Left lung (tissue), 10 donors: ENCODE measurements around the gene PUSL1. TPM values are rescaled to one million over a fixed set of nuclear protein-coding genes. Genes with fewer than 3 reads are reported as not detected.

Experiments used
- ATAC-seq: fragments of 200-7000 bp; cut with Tn5 transposase; one replicate; pipeline ENCODE4 v1.9.1; 2020; ENCODE audit warnings: moderate library complexity
- DNase-seq, 4 donors: peaks; one replicate each; pipeline ENCODE4 v3.0.0-alpha.2; 2013 to 2020
- H3K27ac ChIP-seq, 2 donors: fragments of 200-600 bp; sonication (generic) in 1 of 2; one replicate each; pipeline versions ENCODE4 v1.5.0 to v1.8.0; 2020 to 2021
- H3K27me3 ChIP-seq, 2 donors: fragments of 200-600 bp; sonication (generic) in 1 of 2; one replicate each; pipeline versions ENCODE4 v1.5.0 to v1.8.0; 2020 to 2021
- H3K36me3 ChIP-seq, 2 donors: fragments of 200-600 bp; sonication (generic) in 1 of 2; one replicate each; pipeline versions ENCODE4 v1.5.0 to v1.8.0; 2020 to 2021
- H3K4me1 ChIP-seq, 2 donors: fragments of 200-600 bp; one replicate each; pipeline ENCODE4 v1.8.0; 2021
- H3K4me3 ChIP-seq, 2 donors: fragments of 200-600 bp; sonication (generic) in 1 of 2; one replicate each; pipeline versions ENCODE4 v1.5.0 to v1.8.0; 2020 to 2021; ENCODE audit warnings: mild to moderate bottlenecking in 1 of 2
- H3K9me3 ChIP-seq, 2 donors: fragments of 200-600 bp; sonication (generic) in 1 of 2; one replicate each; pipeline versions ENCODE4 v1.5.0 to v1.8.0; 2020 to 2021
- intact Hi-C, 2 donors: fragments of 100-400 bp; cut with DNase I; formaldehyde crosslinking; loops; one replicate each; pipeline versions ENCODE4 v1.11.2 to v1.14.2; 2022
- polyA plus RNA-seq, 6 donors: library from polyadenylated mRNA; unstranded; fragments of 120-200 nt; gene quantifications; one replicate each; pipeline ENCODE4 v1.2.1, GENCODE V29; 2013; ENCODE audit not compliant: insufficient read length in 6 of 6
- total RNA-seq, 2 donors: library from RNA; stranded (reverse); fragmentation: NEBNext Ultra II Directional; extraction: Animal tissue kit (Norgen Biotek cat#: 25700); gene quantifications; one replicate each; pipeline ENCODE4 v1.2.1, GENCODE V29; 2021
- TF ChIP-seq, protein P1 (sequence below), 2 donors: fragments of 200-600 bp; sonication (generic) in 1 of 2; IDR thresholded peaks; one replicate each; pipeline versions ENCODE4 v1.5.0 to v1.8.0; 2021; ENCODE audit warnings: antibody characterized with exemption in 2 of 2
- donor health status: DM: no; HTN: yes; CAD: no.
- donor health status: DM: no; HTN: no; CAD: no.

The PUSL1 gene
- total and polyA plus RNA-seq, 8 donors: 4.3 to 18.3 (median 8.7) TPM

DNA sequence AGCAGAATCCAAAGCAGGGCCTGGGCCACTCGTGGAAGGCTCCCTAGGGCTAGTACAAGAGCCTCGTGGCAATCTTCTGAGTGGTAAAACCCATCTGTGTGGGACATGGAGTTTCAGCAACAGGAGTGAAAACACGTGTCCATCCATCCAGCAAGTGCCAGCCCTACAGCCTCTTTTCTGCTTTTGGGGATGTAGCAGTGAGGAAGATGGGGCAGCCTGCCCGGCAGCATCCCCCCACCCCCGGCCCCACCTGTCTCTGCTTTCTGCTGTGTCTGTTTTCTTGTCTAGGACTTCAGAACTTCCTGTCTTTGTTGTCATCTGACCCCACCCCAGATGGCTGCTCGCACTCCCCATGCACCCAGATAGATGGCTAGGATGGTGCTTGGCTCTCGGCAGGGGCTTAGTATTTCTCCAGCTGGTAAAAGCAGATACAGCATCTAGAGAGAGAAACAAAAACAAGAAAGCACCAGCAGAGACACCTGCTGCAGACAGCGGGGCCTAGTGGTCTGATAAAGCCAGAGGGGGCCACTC is 17.7 kb downstream of the PUSL1 start:
- intact Hi-C loops: no loop called here
- Histone ChIP-seq H3K27ac (peak overlapping the region in 1 of 2 donors; percentile 86), H3K9me3 (no peaks in the 10 kb centered on the region), H3K36me3 (peaks cover 0 to 32% of the 10 kb centered on the region in 2 donors), H3K27me3 (no peaks in the 10 kb centered on the region), H3K4me1 (peaks cover 12 to 46% of the 10 kb centered on the region in 2 donors), H3K4me3 (peak overlapping the region in 1 of 2 donors; percentile 97)
- no peak for ATAC-seq
- TF ChIP-seq, protein P1, sequence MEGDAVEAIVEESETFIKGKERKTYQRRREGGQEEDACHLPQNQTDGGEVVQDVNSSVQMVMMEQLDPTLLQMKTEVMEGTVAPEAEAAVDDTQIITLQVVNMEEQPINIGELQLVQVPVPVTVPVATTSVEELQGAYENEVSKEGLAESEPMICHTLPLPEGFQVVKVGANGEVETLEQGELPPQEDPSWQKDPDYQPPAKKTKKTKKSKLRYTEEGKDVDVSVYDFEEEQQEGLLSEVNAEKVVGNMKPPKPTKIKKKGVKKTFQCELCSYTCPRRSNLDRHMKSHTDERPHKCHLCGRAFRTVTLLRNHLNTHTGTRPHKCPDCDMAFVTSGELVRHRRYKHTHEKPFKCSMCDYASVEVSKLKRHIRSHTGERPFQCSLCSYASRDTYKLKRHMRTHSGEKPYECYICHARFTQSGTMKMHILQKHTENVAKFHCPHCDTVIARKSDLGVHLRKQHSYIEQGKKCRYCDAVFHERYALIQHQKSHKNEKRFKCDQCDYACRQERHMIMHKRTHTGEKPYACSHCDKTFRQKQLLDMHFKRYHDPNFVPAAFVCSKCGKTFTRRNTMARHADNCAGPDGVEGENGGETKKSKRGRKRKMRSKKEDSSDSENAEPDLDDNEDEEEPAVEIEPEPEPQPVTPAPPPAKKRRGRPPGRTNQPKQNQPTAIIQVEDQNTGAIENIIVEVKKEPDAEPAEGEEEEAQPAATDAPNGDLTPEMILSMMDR (IDR thresholded peaks at IDR 0.05): no peak
- DNase-seq: no peak

DNA sequence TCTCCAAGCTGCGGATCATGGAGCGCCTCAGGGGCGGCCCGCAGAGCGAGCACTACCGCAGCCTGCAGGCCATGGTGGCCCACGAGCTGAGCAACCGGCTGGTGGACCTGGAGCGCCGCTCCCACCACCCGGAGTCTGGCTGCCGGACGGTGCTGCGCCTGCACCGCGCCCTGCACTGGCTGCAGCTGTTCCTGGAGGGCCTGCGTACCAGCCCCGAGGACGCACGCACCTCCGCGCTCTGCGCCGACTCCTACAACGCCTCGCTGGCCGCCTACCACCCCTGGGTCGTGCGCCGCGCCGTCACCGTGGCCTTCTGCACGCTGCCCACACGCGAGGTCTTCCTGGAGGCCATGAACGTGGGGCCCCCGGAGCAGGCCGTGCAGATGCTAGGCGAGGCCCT is 18.9 kb downstream of the PUSL1 start:
- ATAC-seq (no peak), DNase-seq (no peak)
- H3K4me1 ChIP-seq: peaks cover 12 to 40% of the 10 kb centered on the region in 2 donors
- intact Hi-C loops: no loop called here
- no peaks in the 10 kb centered on the region for H3K9me3 ChIP-seq
- TF ChIP-seq, protein P1 (IDR thresholded peaks at IDR 0.05): no peak
- H3K4me3 ChIP-seq: no peak overlapping the region
- H3K36me3 ChIP-seq: peaks cover 0 to 26% of the 10 kb centered on the region in 2 donors
- H3K27me3 ChIP-seq: no peaks in the 10 kb centered on the region
- no peak overlapping the region for H3K27ac ChIP-seq

DNA sequence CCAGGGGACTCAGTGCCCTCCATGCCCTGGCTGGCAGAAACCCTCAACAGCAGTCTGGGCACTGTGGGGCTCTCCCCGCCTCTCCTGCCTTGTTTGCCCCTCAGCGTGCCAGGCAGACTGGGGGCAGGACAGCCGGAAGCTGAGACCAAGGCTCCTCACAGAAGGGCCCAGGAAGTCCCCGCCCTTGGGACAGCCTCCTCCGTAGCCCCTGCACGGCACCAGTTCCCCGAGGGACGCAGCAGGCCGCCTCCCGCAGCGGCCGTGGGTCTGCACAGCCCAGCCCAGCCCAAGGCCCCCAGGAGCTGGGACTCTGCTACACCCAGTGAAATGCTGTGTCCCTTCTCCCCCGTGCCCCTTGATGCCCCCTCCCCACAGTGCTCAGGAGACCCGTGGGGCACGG is 19.9 kb downstream of the PUSL1 start:
- H3K27ac ChIP-seq: no peak overlapping the region
- H3K4me3 ChIP-seq: no peak overlapping the region
- TF ChIP-seq, protein P1 (IDR thresholded peaks at IDR 0.05): no peak
- H3K4me1 ChIP-seq: peaks cover 12 to 34% of the 10 kb centered on the region in 2 donors
- intact Hi-C loops: no loop called here
- H3K27me3 ChIP-seq: no peaks in the 10 kb centered on the region
- ATAC-seq: no peak
- no peak for DNase-seq
- no peaks in the 10 kb centered on the region for H3K9me3 ChIP-seq
- H3K36me3 ChIP-seq: peaks cover 0 to 26% of the 10 kb centered on the region in 2 donors

DNA sequence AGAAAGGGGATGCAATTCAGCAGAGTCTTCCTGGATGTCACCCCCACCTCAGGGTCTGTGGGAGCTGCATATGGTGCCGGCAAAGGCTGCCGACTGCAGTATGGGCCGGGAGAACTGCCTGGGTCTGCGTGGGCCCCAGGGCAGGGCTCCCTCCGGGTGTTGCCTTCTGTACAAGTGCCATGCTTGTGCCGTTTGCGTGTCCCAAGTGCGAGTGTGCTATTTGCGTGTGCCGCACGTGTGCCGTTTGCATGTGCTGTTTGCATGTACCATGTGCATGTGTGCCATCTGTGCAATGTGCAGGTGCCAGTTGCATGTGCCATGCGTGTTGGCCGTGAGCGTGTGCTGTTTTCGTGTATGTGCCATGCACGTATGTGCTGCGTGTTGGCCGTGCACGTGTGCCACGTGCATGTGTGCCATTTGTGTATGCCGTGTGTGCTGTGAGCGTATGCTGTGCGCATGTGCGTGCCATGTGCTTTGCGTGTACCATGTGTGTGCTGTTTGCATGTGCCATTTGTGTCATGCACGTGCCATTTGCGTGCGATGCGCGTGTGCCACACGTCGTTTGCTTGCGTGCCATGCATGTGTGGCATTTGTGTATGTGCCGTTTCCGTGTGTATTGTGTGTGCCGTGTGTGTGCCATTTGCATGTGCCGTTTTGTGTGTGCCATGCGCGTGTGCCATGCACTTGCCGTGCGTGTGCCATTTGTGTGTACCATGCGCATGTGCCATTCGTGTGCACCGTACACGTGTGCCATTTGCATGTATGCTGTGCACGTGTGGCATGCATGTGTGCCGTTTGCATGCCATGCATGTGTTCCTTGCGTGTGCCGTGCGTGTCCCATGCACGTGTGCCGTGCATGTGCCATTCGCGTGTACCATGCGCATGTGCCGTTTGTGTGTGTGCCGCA is 21.2 kb downstream of the PUSL1 start:
- no peak for DNase-seq
- Histone ChIP-seq H3K27ac (no peak overlapping the region), H3K4me3 (no peak overlapping the region), H3K4me1 (peaks cover 12 to 29% of the 10 kb centered on the region in 2 donors), H3K27me3 (no peaks in the 10 kb centered on the region), H3K9me3 (no peaks in the 10 kb centered on the region), H3K36me3 (peaks cover 0 to 26% of the 10 kb centered on the region in 2 donors)
- intact Hi-C loops: no loop called here
- ATAC-seq: no peak
- TF ChIP-seq, protein P1 (IDR thresholded peaks at IDR 0.05): no peak

DNA sequence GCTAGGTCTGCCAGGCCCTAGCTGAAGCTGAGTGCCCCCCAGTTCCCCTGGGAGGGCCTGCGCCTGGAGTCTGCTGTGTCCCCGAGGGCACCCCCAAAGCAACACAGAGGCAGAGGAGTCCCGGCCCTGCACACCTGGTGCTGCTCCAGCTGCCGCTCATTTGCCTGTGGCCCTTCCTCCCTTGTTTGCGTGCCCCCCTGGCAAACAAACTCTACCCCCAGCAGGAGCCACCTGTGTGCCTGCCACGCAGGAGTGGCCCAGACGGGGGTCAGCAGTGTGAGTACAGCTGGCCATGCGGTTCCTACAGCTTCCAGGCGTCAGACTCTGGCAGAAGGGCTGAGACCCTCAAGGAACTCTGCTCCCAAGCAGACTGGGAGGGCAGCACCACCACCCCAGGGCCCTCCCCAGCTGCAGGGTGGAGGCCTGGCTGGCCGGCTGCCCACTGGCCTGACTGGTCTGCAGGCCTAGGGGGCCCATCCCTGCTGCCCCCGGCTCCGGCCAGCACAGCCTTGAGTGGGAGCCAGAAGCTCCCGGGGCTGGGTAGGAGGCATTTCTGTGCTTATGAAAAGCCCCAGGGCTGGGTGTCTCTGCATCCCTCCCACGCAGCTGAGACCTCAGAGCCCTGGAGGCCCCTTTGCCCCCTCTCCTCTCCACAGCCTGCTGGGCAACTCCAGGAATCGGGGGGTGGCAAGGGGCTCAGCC is 22.1 kb downstream of the PUSL1 start:
- no peak for ATAC-seq
- Histone ChIP-seq H3K27me3 (no peaks in the 10 kb centered on the region), H3K4me1 (peaks cover 9 to 24% of the 10 kb centered on the region in 2 donors), H3K4me3 (no peak overlapping the region), H3K9me3 (no peaks in the 10 kb centered on the region), H3K36me3 (peaks cover 0 to 31% of the 10 kb centered on the region in 2 donors), H3K27ac (no peak overlapping the region)
- TF ChIP-seq, protein P1 (IDR thresholded peaks at IDR 0.05): no peak
- intact Hi-C loops: no loop called here
- DNase-seq: no peak
